GM18870 (cell line): ENCODE data around the gene ERICH6.

Experiments
- ATAC-seq: cut with Tn5 transposase; IDR thresholded peaks from one replicate; pipeline ENCODE4 v1.9.1; 2021; ENCODE audit warnings: moderate library complexity; ENCODE audit not compliant: unreplicated experiment

Gene ERICH6

DNA sequence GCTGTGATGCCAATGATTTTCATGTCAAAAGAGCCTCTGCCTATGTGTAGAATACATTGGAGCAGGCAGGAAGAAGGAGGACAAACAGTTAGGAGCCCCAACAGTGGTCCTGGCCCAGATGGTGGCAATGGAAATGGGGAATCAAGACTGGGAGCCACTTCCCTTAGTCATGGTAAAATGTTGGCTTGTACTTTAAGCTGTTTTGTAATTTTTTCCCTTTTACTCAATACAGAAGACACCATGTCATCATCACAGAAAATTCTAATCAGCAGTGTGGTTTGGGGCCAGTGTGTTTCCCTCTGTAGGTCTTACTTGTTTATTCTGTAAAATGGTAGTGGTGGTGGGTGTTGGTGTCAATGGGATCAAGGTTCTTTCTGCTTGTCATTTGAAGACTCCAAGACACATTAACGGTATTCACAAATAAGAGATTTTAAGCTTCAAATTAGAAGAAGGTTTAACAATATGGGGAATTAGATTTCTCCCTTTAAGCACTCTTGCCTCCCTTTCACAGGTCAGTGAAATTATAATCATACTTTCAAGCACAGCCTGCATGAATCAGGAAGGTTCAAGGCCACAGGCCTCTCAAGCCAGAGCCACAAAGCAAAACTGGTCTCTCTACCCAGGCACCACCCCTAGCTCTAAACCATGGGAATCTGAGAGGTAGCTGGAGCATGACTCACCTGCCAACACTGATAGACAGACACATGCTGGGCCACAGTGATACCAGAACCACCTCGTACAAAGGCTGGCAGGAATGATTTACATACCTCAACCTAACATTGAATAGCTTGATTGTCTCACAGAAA, 34.4 kb upstream of the ERICH6 start:
- peak; percentile 44 for ATAC-seq

DNA sequence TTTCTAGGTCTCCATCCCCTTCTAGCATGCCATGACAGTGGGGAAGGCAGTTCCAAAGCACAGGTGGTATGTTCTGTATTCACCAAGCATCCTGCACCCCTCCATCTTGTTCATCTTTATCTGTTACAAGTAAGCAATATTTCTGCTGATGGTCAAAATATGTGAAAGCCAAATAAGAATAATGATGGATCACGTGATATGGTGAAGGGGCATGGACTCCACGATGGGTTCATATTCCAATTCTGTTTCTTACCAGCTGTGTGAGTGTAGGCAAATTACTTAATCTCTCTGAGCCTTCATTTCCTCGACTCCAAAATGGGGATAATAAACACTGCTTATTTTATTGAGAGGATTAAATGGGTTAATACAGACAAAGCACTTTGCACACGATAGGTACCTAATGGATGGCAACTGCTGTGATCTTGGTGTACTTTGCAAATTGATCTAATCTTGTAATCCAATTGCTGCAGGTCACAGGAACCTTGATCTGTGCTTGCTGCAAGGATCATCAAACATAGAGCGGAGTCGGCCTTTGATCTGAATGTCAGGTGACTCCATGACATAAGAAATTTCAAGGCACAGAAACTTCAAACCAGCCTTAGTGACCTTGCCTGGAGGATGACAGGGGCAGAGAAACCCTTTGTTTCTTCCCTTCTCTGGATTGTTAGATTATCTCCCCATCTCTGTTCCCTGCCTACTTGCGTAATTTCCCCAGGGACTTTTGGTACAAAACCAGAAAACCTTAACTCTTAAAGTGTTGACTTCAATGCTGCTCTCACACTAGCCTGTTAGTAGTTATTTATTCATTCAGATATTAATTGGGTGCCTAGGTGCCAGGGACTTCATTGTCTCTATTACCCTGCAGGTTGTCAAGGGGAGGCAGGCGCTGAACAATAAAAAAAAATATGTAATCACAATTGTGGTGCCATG, 33.4 kb upstream of the ERICH6 start:
- no peak for ATAC-seq

DNA sequence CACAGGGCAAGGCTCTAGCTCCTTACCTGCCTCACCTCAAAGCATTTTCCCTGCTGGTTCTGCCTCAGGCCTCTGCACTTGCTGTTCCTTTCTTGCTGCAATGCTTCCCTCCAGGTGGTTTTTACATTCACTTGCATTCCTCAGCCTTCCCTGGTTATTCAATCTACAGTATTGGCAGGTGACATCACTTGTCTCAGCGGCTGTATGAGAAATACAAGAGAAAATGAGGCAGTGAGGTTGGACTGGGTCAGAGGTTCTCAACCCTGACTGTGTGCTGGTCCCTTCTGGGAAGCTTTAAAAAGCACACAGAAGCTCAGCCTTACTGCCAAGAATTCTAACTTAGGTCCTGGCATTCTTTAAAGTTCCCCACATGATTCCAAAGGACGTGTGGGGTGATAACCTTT, 32.6 kb upstream of the ERICH6 start:
- no peak for ATAC-seq

DNA sequence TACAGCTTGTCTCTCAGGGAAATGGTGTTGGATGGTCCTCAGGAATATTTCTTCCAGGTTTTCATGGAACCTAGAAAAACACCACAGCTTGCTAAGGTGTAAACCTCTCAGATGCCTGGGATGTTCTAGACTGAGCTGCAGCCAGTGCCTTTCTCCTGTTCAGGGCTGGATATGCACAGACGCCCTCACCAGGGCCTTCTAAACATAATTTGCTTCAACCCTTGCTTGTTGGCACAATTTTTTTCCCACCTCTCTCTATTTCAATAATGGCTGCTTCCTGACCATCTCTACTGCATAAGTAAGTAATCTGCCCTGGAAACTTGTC, 31.0 kb upstream of the ERICH6 start:
- ATAC-seq: no peak

DNA sequence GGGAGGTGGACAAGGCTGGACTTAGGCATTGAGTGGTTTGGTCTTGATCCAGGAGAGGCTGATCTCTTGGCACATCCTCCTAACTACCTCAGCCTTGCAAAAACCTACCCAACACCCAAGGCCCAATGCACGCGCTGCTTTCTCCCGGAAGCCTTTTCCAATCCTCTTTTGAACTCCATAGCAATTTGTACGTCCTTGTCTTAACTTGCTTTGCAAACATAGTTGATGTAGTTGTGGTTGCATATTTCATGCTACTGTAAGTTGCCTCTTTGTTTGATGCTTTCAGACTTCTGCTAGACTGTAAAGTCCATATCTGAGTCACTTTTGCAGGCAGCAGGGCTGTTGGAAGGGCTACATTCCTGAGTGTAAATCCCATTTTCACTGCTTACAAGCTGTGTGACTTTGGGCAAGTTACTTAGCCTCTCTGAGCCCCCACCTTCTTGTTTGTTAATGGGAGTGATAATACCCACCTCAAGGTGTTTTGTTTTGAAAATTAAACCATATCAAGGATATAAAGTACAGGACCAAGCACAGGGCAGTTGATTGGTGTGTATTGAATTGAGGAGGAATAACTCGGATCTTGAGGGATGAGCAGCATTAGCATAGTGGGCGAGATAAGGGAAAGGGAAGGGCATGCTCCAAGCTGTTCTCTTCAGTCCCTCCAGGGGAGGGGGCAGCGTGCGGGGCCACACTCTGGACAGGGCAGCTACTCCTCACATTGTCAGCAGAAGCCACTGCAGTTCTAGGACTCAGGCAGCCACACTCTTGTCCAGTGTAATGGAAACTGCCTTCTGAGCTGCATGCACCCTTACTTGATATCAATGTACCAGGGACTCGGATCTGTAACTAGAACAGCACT, 30.4 kb upstream of the ERICH6 start:
- ATAC-seq: no peak

DNA sequence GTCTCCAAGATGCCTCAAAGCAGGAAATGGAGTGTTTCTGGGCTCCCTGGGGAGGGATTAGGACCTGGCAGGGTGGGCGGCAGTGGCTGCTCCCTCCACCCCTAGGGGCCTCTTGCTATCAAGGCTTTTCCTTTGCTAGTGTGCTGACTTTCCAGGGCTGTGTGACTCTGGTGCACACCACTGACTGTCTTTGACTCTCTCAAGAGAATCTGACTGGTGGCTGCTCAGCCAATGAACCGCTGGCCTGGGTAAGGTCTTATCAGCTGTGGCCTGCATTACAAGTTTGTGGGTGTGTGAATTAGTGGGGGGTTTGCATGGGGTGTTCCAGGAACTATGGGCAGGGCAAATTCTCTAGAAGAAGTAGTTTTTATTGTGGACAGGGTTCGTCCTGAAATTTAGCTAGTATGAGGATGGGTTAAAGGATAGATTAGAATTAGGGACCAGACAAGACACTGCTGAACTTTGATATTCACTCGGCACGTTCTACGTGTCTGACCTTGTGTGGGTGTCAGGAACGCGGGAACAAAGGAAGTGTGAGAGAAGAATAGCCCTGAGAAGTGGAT, 29.7 kb upstream of the ERICH6 start:
- ATAC-seq: no peak

DNA sequence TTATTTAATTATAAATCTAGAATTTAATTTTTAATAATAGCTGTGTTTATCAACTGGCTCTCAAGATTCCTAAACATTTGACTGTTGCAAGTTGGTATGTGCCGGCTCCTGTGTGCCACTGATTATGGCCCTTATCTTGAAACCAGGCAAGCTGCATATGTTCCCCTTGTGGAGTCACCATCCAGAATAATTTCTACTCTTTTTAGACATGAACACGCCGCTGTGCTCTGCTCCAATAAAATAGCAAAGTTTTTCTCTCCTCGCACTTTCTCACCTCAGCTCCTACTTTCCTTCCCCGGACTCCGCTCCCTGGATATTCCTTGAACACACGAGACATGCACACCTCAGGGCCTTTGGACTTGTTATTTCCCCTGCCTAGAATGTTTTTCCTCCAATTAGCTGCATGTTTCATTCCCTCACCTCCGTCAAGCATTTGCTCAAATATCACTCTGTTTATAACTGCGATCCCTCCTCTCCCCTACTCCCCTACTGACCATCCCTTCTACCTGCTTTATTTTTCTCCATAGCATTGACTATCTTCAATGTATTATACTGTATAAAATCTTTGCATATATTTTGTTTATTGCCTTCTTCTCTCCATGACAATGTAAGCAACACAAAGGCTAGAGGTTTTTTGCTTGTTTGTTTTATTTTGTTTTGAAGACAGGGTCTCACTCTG, 26.1 kb upstream of the ERICH6 start:
- ATAC-seq: no peak

DNA sequence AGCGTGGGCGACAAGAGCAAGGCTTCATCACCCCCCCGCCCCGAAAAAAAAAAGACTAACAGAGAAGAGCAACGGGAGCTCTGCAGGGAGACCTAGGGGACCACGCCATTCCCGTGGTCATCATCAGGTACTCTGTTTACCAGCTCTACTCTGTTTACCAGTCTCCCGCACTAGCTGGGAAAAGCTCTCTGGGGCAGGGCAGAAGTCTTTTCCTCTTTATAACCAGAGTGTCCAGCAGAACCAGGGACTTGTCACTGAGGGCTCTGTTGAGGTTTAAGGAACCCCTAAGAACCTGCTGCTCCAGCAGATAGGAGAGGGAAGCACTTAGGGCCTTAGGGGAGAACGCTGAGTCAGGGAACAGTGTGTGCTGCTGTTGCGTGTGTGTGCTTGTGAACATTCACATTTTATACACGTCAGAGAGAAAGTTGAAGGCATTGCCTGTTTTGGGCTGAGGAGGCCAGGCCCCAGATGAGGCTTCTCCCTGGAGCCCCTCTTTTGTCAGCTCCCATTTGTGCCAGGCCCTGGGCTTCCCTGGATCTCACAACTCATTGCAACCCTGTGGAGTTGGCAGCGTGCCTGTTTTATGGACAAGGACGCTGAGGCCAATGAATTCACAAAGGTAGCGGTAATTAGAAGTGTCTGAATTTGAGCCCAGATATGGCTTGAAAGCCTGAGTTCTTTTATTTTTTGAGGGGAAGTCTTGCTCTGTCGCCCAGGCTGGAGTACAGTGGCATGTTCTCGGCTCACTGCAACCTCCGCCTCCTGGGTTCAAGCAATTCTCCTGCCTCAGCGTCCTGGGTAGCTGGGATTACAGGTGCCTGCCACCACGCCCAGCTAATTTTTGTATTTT, 24.2 kb upstream of the ERICH6 start:
- no peak for ATAC-seq

DNA sequence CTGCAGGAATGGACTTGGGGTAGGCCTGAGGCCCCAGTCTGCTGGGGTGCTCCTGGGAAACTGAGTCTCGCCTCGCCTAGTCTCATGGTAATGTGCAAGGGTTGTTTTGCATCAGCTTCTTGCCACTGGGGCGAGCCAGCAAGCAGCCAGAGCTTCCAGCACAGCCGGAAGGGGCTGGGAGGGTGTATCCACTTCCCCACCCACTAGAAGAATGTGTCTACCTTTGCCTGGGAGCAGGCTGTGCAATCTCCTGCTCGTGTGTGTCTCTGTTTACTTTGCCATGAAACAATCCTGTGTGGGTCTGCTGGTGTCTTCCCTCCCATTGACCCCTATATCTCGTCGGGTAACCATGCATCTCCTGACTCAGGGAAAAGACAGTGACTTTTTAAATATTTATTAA, 21.8 kb upstream of the ERICH6 start:
- ATAC-seq: no peak

DNA sequence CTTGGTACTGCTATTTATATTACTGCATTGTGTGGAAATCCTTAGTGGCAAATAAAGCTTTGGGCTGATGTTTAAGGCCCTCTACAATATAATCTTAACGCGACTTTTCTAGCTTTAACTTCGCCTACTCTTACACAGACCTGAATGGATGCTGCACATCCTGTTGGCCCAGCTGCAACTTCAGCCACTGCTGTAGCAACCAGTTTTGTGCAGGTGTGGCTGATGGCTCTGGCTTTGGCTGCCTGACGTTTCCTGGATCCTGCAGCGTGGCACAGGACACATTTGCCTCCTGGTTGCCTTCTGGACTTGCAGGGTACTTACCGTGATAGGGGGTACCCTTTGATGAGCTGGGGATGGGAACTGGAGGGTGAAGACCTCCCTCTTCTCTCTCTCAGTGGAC, 20.2 kb upstream of the ERICH6 start:
- no peak for ATAC-seq

DNA sequence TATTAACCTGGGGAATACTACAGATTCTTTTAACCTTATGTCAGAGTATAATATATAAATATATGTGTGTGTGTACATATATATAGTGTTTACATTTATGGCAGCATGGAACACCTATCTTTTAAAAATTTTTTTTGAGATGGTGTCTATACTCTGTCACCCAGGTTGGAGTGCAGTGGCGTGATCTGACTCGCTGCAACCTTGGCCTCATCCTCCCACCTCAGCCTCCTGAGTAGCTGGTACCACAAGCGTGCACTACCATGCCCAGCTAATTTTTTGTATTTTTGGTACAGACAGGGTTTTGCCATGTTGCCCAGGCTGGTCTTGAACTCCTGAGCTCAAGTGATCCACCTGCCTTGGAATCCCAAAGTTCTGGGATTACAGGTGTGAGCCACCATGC, 18.5 kb upstream of the ERICH6 start:
- no peak for ATAC-seq

DNA sequence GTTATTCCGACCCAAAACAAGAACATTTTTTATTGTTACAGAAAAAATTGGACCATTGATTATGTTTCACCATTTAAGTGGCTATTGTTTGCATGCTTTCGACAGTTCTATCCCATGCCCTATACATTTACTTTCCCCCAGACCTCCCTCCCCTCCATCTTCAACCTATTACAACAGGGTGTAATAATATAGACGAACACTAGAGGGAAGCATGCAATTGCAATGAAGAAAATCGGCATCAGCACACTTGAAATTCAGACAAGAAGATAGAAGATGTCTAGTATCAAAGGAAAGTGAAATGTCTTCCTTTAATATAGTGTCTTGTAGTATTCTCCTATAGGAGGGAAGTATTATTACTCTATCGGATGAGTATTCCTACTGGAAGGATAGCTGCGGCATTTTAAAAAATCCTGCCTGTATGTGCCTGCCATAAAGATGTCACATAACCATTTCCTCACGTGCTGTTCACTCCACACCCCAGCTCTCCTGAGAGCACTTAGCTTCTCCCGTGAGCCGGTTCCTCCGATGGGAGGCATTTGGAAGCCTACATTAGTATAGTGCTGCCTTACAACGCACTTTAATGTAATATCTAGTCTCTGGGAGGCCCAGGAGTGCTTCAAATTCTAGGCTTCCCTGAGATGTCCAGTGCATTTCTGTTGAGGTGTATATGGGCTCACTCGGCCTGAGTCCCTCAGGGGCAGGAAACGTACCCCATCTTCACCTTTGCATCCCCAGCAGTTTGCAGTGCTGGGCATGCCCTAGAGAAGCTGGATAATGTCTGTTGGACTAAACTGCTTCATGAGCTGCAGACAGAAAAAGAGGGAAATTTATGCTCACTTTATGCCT, 17.8 kb upstream of the ERICH6 start:
- ATAC-seq: no peak

DNA sequence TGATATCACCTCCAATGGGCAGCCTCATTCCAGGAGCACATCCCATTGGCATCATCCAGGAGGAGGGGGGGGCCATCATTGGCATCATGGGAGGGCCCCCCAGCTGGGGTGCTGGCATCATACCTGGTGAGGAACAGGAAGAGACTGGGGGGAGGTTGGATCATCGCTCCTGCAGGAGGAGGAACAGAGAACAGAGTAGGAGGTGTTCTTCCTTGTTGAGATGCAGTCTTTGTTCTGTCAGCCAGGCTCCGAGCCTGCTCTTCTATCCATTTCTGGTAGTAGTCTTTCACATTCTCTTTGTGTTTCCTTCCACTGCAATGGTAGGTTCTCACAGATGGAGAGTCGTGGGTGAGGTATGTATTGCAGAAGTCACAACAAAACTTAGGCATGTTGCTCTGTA, 16.7 kb upstream of the ERICH6 start:
- ATAC-seq: no peak

DNA sequence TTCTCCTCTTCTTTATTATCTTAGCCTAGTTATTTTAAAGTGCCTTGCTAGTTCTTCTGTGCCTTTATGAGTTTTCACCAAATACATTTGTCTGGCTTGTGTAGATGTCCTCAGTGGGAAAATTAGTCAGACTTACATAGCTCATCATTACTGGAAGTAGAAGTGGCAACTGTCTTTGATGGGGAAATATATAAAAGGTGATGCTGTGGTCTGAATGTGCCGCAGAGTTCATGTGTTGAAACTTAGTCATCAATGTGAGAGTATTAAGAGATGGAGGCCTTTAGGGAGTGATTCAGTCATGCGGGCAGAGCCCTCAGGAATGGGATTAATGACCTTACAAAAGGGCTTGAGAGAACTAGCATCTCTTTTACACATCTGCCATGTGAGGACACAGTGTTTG, 6.4 kb upstream of the ERICH6 start:
- no peak for ATAC-seq

DNA sequence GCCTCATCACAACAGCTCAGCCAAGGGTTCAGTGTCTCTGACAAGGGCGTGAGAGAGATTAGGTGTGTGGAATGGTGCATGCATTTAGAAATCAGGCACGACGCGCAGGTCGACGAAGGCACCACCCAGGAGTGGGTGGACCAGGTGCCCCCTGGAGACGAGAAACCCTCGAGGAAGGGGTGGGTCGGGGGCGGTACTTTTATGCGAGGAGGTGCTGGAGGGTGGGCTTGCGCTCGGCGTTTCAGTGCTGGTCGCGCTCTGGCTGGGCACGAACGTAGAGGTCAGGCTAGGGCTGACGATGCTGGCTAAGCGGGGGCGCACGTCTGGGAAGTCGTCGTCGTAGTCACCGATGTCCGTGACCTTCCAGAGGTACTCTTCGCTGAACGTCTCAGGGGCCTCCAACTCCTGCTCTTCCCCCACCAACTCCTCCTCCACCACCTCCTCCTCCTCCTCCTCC, 393 bp downstream of the ERICH6 start:
- ATAC-seq: no peak

DNA sequence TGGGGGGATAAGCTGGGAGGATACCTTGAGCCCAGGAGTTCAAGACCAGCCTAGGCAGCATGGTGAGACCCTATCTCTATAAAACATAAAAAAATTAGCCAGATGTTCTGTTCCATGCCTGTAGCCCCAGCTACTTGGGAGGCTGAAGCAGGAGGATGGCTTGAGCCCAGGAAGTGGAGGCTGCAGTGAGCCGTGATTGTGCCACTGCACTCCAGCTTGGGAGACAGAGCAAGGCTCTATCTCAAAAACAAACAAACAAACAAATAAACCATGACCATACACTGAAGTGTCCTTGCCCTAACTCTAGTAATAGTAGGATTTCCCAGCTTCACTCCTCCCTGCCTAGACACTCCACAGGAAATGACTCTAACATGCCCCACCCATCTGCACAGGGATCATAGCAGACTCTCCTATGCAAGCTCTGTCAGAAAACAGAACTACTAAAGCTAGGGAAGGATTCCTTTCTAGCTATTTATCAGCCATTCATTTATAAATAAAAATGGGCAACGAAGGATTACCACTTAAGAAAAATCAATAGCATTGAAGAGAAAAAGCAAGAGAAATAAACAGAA, 4.6 kb downstream of the ERICH6 start:
- ATAC-seq: no peak

DNA sequence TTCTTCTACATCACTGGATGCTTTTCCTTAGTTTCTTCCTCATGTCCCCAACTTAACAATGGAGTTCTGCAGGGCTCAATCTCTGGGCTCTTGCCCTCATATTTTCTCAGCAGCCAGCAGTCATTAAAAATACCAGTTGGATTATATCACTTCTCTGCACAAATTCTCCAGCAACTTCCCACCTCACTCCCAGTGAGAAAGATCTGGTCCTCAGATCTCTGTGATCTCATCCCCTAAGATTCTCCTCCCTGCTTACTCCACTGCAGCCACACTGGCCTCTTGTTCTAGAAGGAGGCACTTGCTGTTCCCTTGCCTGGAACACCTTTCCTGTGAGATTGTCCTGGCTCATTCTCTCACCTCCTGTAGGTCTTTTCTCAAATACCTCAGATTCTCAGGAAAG, 6.1 kb downstream of the ERICH6 start:
- ATAC-seq: no peak

DNA sequence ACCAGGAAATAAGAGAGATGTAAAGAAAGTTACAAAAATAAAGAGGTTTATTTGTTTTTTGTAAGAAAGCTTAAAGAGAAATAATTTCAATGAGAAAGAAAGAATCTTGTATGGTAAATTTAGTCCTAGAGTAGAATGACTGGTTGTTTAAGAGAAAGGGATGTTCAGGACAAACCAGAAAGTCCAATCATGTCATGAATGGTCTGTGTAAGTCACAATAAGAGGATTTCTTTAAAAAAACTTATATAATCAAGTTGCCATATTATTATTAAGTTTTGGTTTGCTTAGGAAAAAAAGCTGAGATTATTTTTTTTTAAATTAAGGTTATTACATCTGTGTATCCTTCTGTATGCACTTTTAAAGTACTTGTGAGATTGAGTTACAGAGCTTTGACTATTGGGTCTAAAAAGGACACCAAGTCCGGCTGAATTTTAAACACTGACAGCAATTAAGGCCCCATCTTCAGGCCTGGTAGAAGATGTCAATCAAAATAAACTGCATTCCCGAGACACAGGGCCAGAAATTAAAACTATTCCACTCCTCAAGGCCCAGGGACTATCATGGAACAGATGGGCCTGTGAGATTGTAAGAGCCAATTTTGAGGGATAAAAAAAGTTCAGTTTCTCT, 12.2 kb downstream of the ERICH6 start:
- ATAC-seq: no peak
